HCEC 1CT (cell line): Measurements from ENCODE around the gene RBMS2.

Experiments
- DNase-seq: peaks from one replicate; pipeline ENCODE4 v3.0.0-alpha.2; 2017

Gene RBMS2

DNA sequence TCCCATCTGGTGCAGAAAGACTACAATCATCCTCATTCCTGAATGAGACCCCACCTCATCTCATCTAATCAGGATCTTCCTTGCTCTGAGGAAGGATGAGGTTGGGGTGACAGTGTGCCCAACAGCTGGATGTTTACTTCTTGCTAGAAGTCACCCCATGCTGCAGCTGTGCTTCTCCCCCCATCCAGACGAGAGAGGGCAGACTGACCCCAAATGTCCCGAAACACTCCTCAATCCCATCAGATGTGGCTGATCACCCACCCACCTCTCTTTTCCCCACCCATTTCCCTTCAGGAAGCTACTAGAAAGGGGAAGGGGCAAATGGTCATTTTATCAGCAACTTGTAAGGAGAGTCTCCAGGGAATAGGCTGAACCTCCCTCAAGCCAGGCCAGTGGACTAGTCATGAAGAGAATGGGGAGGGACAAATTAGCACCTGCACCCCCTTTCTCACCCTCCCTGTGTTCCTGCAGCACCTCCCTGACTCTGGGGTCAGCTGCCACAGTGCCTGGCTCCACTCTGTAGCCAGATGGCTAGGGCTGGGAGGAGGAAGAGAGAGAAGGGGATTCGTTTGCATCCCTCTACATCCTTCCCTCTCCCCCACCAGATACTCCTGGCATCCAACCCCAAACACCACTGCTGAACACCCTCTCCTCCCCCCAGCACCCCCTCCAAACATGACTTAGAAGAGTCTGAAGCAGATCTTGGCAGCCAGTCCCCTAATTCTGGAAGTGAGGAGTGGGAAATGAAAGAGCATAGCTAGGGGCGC, 111.3 kb downstream of the RBMS2 start:
- DNase-seq = no peak

DNA sequence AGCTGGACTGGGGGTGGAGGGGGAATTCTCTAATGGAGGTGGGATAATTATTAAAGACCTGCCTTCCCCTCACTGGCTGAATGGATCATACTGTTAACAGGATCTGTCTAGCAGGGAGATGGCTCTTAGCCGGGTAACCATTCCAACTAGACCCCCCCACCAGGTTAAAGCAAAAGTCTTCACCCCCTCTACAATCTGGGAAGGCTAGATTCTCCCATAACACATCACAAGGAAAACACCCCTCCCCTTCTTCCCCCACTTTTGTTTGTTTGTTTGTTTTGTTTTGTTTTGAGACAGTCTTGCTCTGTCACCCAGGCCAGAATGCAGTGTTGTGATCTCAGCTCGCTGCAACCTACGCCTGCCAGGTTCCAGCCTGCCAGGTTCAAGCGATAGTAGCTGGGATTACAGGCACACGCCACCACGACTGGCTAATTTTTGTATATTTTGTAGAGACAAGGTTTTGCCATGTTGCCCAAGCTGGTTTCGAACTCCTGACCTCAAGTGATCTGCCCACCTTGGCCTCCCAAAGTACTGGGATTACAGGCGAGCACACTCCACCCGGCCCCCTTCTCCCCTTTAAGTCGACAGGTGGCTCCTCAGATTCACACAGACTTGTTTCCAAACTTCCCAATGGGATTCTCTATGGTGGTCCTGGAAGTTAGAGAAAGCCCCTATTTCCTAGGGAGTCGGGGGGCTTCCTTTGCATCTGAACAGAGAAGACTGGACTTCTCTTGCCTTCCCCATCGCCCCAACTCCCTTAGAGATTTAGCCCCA, 112.0 kb downstream of the RBMS2 start:
- no peak for DNase-seq

DNA sequence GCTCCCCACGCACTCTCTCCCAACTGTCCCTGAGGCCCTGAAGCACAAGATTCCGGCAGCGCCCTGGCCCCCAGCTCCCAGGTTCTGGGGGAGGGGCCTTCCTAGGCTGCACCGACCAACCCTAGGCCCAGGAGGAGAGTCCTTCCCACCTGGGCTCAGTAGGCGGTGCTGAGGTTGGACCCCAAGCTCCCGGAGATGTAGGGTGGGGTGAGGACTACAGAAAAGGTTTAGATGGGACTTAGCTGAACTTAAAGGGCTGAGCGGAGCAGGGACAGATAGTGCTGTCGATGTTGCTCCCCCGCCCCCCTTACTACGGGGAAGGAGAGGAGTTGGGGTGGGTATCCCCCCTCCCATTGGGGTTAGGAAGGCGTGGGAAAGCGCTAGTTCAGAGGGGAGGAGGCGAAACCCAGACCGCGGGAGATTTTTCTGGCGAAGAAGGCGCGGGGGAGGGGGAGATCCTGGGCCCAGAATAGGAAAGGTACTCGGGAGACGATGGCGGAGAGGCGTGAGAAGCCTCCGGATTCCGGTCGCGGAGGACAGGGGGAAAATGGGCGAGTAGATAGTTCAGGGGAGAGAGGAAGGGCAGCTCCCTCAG, 112.7 kb downstream of the RBMS2 start:
- no peak for DNase-seq

DNA sequence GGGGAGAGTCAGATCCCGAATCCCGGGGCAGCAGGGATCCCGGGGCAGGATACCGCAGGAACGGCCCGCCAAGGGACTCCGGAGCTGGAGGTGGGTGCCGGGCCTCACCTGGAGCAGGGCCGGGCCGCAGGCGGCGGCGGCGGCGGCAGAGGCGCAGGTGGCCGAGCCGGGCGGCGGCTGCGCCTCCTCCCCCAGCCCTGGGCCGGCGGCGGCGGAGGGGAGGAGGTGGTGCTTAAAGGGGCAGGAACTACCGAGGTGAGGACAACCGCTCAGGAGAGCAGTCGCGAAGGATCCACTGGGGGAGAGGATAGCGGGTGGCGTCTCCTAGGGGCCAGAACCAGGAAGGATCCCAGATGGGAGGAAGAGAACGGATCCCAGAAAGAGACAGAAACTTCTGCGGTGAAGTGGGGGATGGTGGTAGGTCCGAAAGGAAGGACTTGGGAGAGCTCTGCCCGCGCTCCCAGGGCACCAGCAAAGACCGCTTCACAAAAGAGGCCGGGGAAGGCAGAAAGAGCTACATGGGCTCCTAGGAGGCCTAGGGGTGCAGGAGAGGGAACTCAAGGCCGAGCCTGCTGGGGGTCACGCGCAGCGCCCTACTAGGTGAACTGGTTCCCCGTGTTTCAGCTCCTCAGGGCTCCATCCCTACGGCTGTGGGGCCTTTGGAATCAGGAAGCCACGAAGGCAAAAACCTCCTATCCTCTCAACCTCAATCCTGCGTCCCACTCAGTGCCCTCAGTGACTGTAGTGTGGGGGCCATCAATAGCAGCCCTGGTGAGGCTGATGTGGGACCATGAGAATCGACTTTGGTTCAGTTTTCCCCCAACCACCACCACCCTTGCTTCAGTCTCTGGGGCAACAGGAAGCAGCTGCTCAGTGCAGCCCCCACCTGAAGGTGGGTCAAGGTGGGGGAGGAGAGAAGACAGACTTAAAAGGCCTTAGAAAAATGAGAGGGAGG, 113.5 kb downstream of the RBMS2 start:
- peak; percentile 92 for DNase-seq

DNA sequence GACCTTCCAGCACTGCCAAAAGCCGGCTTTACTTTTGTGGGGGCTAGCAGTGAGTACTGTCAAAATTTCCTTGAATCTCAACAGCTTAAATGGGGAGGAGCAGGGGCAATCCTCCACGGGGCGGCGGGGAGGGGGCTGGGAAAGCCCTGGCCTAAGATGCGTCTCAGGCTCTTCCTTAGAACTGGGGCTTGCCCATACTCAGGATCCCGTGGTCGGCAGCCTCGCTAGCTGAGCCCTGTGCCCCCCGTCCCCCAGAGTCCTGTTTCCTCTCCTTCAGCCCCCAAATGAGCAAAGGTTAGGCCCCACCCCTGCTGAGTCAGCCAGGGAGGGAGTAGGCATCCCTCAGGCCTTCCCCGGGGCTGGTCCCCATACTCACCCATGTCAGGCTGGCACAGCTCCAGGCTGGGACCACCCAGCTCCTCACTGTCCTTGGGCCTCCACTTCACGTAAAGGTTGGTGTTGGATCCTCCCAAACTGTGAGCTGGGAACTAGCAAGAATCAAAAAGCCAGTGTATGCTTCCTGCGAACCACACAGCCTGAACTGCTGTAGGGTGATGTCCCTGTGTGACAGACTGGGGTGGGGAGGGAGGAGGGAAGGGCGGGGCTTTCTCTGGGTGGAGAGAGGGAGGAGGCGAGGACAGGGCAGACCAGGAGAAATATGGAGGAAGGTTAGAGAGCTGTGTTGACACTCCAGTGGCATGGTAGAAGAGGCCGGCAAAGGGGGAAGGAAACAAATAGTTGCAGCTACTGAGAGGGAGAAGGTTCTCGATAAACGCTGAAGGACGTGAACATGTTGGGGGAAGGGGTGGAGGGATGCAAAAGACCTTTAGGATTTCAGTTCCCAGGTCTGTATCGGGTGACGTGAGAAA, 114.4 kb downstream of the RBMS2 start:
- DNase-seq = peak; percentile 81

DNA sequence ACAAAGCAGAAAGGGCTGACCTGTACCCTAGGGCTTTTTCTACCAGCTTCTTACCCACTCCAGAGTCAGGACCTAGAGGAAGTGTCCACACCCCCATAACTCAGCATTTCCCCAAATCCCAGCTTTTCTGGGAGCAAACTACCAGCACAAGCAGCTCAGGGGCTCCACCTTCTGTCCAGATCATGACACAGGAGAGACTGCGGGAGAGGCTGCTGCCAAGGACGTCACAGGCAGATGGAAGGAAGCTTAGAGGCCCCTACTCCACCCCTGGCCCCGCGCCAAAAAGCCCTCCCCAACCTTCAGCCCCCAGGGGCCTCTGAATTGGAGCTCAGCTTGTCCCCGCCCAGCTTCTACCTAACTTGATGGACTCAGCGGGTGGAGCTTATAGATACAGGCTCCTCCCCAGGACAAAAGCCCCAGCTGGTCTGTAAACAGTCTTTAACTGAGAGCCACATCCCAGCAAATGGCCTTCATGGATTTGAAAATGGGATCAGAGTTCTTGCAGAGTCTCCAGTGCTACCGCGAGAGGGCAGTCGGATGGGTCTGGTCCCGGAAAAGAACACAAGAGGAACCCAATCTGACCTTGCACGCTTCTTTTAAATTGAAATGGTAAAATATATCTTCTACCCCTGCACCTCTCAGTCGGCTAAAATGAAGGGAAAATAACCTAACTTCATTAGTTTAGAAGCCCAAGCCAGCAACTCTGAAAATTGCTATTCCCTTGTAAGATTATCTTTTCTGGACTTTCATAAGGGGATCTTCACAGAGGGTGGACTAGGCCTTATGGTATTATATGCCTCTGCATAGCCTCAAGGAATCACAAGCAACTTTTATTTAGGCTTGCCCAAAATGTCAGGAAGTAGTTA, 115.3 kb downstream of the RBMS2 start:
- peak; percentile 100 for DNase-seq

DNA sequence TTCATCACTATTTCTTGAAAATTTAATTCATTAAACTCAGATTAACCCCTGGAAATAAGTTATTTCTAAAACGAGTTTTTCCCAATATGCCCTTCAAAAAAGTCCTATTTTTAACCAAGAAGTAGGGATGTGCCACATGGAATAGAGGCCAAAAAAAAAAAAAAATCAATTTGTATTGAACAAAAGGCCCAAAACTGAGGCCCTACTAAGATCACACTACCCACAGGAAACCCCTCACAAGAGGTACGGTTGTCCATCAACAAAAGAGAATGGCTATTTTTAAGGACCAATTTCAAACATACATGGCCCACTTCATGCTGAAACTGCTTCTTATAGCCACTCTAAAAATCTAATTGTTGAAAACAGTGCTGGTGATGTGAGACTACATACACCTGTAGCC, 116.0 kb downstream of the RBMS2 start:
- DNase-seq = no peak

DNA sequence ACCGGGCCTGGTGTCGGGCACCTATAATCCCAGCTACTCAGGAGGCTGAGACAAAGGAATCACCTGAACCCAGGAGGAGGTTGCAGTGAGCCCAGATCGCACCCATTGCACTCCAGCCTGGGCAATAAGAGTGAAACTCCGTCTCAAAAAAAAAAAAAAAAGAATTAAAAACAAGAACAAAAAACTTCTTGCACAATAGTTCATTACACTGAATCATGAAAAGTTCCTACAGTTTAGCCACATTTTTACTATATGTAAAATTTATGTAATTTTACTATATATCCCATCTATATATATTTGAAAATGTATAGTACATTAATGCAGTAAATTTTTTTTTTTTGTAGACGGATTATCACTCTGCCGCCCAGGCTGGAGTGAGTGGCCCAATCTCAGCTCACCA, 119.6 kb downstream of the RBMS2 start:
- DNase-seq = no peak

DNA sequence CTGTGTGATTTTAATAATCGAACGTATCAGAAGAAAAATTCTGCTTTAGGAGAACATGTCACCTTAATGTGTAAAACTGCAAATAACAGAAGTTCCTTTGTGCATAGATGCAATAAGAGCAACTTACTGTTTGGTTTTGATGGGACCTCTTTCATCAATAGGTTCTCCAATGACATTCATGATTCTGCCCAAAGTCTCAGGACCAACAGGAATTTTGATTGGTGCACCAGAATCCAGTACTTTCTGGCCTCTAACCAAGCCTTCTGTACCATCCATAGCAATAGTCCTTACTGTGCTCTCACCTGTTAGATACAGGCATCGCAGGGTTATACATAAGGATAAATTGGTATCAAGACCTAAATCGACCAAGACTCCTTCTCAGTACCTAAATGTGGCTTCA, 123.0 kb downstream of the RBMS2 start:
- DNase-seq = no peak

DNA sequence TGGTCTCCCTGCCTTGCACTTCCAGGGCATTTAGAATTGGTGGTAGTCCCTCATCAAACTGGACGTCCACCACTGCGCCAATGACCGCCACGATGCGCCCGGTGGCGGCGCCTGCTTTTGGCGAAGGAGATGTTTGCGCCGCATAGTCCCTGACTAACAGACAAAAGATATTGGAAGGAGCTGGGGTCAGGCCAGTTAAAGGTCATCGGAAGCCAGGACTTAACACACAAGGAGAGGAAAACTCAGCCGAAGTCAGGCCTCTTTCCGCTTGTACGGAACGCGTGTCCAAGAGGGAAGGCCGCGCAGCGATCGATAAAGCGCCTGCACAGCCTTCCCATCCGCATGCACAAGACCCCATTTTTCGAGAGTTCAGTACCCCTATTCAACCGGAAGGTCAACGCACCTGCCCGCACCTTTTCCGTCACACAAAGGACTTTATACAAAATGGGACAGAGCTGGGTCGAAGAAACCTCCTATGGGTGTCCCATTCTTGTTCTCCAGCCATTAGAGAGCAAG, 123.6 kb downstream of the RBMS2 start:
- peak; percentile 16 for DNase-seq
